Cardiac muscle cell (in vitro differentiated cells and primary cell): ENCODE data around the gene GATA2. TPM values are rescaled to one million over a fixed set of nuclear protein-coding genes. Genes with fewer than 3 reads are reported as not detected.

Source experiments
- DNase-seq, 2 donors: peaks; one replicate each; pipeline versions ENCODE4 v3.0.0 to v3.0.0-alpha.2; 2010 to 2017; ENCODE audit warnings: low read depth in 1 of 2, low spot score in 1 of 2
- H3K27ac ChIP-seq: fragments of 200-600 bp; sonication (generic); 2 replicates; pipeline ENCODE4 v1.5.1; 2016
- H3K27me3 ChIP-seq: fragments of 200-600 bp; sonication (generic); 2 replicates; pipeline ENCODE4 v1.6.0; 2016; ENCODE audit warnings: control low read depth
- H3K36me3 ChIP-seq: fragments of 200-600 bp; sonication (generic); 2 replicates; pipeline ENCODE4 v1.5.1; 2016; ENCODE audit warnings: control low read depth
- H3K4me1 ChIP-seq: fragments of 200-600 bp; sonication (generic); 2 replicates; pipeline ENCODE4 v1.8.1; 2017; ENCODE audit warnings: low read depth, mild to moderate bottlenecking, mixed run types
- H3K4me3 ChIP-seq: fragments of 200-600 bp; sonication (generic); 2 replicates; pipeline ENCODE4 v1.5.1; 2016; ENCODE audit warnings: mild to moderate bottlenecking
- H3K9me3 ChIP-seq: fragments of 200-600 bp; sonication (generic); 2 replicates; pipeline ENCODE4 v1.5.1; 2017; ENCODE audit warnings: low read depth, mild to moderate bottlenecking, control low read depth
- polyA plus RNA-seq: library from polyadenylated mRNA; unstranded; fragments of >200 nt; fragmentation: Nextera tagmentation; extraction: Ambion mirVana; gene quantifications from 2 replicates; pipeline ENCODE4 v1.2.1, GENCODE V29; 2016
- total RNA-seq: library from RNA; depleted of rRNA; stranded (reverse); fragments of >200 nt; gene quantifications from 2 replicates; pipeline ENCODE4 v1.2.3, GENCODE V29; 2016
- TF ChIP-seq, protein P1 (sequence below): IDR thresholded peaks from 2 replicates; pipeline ENCODE4 v1.5.1; 2012; ENCODE audit warnings: low read depth, mild to moderate bottlenecking, low read length

The GATA2 gene
- total and polyA plus RNA-seq, 2 experiments from 2014 or later, result 15.2 to 18.3 TPM

DNA sequence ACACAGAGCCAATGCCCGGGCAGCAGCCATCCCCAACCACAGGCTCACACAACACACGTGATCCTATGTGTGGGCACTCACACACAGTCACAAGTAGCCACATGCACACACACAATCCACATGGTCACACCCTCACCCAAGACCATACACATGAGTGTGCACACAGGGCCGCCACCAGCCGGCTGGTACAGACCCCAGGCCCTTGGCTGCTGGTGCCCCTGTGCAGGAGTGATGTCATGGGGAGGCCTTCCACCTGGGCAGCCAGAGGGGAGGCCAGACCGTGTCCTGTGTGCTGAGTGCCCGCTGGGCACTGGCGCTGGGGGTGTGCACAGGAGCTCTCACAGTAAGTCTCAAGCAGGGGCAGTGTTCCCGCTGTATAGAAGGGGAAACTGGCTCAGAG, 63.2 kb downstream of the GATA2 start:
- Histone ChIP-seq H3K4me3 (no peak overlapping the region), H3K36me3 (no peaks in the 10 kb centered on the region), H3K4me1 (peaks cover 3% of the 10 kb centered on the region), H3K27me3 (peaks cover 74% of the 10 kb centered on the region), H3K27ac (no peak overlapping the region), H3K9me3 (no peaks in the 10 kb centered on the region)
- no peak for DNase-seq
- TF ChIP-seq, protein P1, sequence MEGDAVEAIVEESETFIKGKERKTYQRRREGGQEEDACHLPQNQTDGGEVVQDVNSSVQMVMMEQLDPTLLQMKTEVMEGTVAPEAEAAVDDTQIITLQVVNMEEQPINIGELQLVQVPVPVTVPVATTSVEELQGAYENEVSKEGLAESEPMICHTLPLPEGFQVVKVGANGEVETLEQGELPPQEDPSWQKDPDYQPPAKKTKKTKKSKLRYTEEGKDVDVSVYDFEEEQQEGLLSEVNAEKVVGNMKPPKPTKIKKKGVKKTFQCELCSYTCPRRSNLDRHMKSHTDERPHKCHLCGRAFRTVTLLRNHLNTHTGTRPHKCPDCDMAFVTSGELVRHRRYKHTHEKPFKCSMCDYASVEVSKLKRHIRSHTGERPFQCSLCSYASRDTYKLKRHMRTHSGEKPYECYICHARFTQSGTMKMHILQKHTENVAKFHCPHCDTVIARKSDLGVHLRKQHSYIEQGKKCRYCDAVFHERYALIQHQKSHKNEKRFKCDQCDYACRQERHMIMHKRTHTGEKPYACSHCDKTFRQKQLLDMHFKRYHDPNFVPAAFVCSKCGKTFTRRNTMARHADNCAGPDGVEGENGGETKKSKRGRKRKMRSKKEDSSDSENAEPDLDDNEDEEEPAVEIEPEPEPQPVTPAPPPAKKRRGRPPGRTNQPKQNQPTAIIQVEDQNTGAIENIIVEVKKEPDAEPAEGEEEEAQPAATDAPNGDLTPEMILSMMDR, result no peak

Other genes starting within 250 kb of the GATA2 start
- not detected in 2 replicates for gene DNAJB8, start 26.3 kb downstream of the GATA2 start, total RNA-seq
- not detected in 2 replicates for gene DNAJB8, start 26.3 kb downstream of the GATA2 start, polyA plus RNA-seq
- gene RPN1, start 157.6 kb upstream of the GATA2 start, total RNA-seq, result 202 and 283 TPM in 2 replicates
- gene RPN1, start 157.6 kb upstream of the GATA2 start, polyA plus RNA-seq, result 241 and 328 TPM in 2 replicates
- gene RAB7A, start 233.0 kb upstream of the GATA2 start, total RNA-seq, result 62.3 and 68.1 TPM in 2 replicates
- gene RAB7A, start 233.0 kb upstream of the GATA2 start, polyA plus RNA-seq, result 189 TPM in 2 replicates